RWPE1 (cell line): ENCODE data around the gene PRICKLE2.

Experiments
- CTCF ChIA-PET: fragments of 350-600 bp; sonication (Branson Sonifier 250); formaldehyde crosslinking; extraction: SDS; loops from one replicate; lab custom pipeline; 2021; lab: Yijun Ruan, JAX
- POLR2A ChIA-PET: fragments of 400-600 bp; formaldehyde crosslinking; extraction: SDS; loops from one replicate; lab custom pipeline; 2020; ENCODE audit warnings: antibody characterized with exemption; ENCODE audit not compliant: low non-redundant PET; lab: Yijun Ruan, JAX
- DNase-seq: peaks from one replicate; pipeline ENCODE4 v3.0.0; 2012; ENCODE audit warnings: low spot score
- H3K27ac ChIP-seq: fragments of 450-650 bp; 2 replicates; pipeline ENCODE4 v1.5.1; 2017
- CTCF ChIP-seq: fragments of 450-650 bp; conservative IDR thresholded peaks from 2 replicates; pipeline ENCODE4 v1.5.1; 2017; ENCODE audit warnings: low read depth, mild to moderate bottlenecking

PRICKLE2 gene

DNA sequence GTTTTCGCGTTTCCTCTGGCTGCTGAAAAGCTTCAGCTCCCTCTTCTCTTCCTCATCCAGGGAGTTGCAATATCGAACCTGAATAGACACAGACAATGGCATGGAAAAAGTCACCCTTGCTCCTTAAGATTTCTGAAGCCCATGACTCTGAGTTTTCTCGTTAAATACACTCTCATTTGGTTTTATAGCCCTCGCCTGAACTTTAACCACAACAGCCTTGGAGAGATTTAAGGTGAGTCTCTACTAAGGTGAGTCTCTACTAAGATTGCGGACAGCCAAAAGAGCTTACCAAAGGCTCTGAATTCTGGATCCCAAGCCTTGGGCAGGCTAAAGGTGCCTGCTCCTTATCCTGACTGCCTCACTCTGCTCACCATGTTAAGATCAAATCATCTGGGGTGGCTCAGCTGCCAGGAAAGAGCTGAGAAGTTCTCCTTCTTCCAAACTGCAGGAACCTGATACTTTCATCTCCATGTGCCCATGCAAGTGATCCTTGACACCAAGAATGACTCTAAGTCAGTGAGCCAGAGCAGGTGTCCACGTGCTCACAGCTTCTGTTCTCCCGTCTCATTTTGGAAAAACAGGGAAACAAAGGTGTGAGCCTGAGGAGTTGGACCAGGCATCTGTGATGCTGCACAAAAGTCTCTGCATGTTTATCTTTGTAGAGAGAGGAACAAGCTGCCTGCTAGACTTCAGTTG lies 65.1 kb downstream of the PRICKLE2 start:
- ChIA-PET POLR2A (no interaction called here), CTCF (no interaction called here)
- DNase-seq = no peak
- TF ChIP-seq CTCF = no peak
- no peak overlapping the region for H3K27ac ChIP-seq

GRCh38 chr3:64158334-64158733 lies 66.9 kb downstream of the PRICKLE2 start:
- ChIA-PET POLR2A (no interaction called here), CTCF (no interaction called here)
- TF ChIP-seq CTCF = no peak
- no peak overlapping the region; the same call in 1 of the 2 replicates for H3K27ac ChIP-seq
- DNase-seq = no peak

- TF ChIP-seq CTCF = no peak
- peak overlapping the region; percentile 15; the same call in 1 of the 2 replicates for H3K27ac ChIP-seq
- POLR2A ChIA-PET = no interaction called here
- CTCF ChIA-PET = no interaction called here
- no peak for DNase-seq
These were observed 67.9 kb downstream of the PRICKLE2 start for GRCh38 chr3:64157150-64158035.

DNA sequence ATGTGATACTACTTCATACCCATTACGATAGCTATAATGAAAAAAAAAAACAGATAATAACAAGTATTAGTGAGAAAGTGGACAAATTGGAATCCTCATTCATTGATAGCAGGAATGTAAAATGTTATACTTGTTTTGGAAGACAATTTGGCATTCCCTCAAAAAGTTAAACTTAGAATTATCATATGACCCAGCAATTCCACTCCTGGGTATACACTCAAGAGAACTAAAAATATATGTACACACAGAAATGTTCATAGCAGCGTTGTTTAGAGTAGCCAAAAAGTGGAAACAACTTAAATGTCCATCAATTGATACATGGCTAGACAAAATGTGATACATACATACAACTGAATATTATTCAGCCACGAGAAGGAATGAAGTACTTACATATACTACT lies 69.9 kb downstream of the PRICKLE2 start:
- POLR2A ChIA-PET = no interaction called here
- CTCF ChIA-PET = no interaction called here
- no peak overlapping the region for H3K27ac ChIP-seq
- TF ChIP-seq CTCF = no peak
- no peak for DNase-seq

GRCh38 chr3:64152676-64153466 lies 72.4 kb downstream of the PRICKLE2 start:
- H3K27ac ChIP-seq = no peak overlapping the region
- no peak for DNase-seq
- ChIA-PET CTCF (no interaction called here), POLR2A (no interaction called here)
- TF ChIP-seq CTCF = no peak

DNA sequence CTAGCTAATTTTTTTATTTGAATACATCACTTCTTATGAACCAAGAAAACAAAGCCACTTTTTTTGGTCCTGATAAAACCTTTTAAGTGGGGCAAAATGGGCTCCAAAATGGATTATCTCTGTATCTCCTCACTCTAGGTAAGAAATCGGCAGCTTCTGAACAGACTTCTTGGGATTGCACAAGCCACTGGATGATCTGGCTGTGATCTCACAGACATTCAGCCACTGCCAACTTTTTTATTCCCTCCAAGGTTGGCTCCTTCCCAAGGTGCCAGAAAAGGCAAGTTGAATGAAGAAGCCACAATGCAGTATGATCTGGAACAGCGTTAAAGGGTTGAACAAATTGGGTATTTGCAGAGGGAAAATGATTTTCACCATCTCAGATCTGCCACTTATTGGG lies 73.2 kb downstream of the PRICKLE2 start:
- CTCF ChIA-PET = interaction anchor here (0.6 kb wide), 1 partner anchor 1598 kb away, joined by 4 read pairs; no protein-coding TSS in a partner anchor
- no peak for TF ChIP-seq CTCF

More for the DNA sequence above, 73.2 kb downstream of the PRICKLE2 start:
- no peak for DNase-seq
- POLR2A ChIA-PET = no interaction called here
- H3K27ac ChIP-seq = peak overlapping the region; percentile 56
